Breast epithelium (tissue), 3 donors: ENCODE data around the gene ATP6V1C2.

Experiments
- POLR2A ChIP-seq: fragments of 450-650 bp; IDR thresholded peaks from one replicate; pipeline ENCODE4 v1.6.1; 2016; ENCODE audit warnings: antibody characterized with exemption, mild to moderate bottlenecking, moderate library complexity
- POLR2AphosphoS5 ChIP-seq, 3 donors: sonication (generic); formaldehyde crosslinking; IDR thresholded peaks; one replicate each; pipeline ENCODE4 v1.6.1; 2017; ENCODE audit warnings: antibody characterized with exemption in 3 of 3
- TF ChIP-seq, protein P1 (sequence below), 3 donors: fragments of 450-650 bp; IDR thresholded peaks; one replicate each; pipeline ENCODE4 v1.5.1; 2016 to 2017; ENCODE audit warnings: antibody characterized with exemption in 3 of 3, mild to moderate bottlenecking in 3 of 3, moderate library complexity in 3 of 3

DNA sequence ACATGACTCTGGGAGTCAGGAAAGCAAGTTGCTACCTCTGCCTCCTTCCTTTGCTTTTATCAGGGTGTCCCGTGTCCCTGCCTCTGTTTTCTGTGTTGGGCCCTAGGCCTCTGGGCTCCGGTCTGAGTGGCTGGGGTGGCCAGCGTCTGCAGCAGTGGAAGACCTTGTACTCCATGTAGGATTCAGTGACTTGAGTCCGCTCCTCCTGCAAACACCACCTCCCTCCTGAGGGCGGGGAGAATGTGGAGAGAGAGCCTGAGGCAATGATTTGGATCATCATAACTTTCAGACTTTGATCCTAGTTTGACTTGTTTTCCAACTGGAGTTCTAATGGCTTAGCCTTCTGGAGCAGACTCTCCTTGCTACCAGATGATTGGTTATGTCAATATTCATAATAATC lies 30.8 kb downstream of the ATP6V1C2 start:
- TF ChIP-seq POLR2AphosphoS5 (IDR thresholded peaks at IDR 0.05) = no peak
- TF ChIP-seq POLR2A = no peak
- TF ChIP-seq, protein P1, sequence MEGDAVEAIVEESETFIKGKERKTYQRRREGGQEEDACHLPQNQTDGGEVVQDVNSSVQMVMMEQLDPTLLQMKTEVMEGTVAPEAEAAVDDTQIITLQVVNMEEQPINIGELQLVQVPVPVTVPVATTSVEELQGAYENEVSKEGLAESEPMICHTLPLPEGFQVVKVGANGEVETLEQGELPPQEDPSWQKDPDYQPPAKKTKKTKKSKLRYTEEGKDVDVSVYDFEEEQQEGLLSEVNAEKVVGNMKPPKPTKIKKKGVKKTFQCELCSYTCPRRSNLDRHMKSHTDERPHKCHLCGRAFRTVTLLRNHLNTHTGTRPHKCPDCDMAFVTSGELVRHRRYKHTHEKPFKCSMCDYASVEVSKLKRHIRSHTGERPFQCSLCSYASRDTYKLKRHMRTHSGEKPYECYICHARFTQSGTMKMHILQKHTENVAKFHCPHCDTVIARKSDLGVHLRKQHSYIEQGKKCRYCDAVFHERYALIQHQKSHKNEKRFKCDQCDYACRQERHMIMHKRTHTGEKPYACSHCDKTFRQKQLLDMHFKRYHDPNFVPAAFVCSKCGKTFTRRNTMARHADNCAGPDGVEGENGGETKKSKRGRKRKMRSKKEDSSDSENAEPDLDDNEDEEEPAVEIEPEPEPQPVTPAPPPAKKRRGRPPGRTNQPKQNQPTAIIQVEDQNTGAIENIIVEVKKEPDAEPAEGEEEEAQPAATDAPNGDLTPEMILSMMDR (IDR thresholded peaks at IDR 0.05) = no peak
